Fibroblast of lung (primary cell): ENCODE results near the gene RIPK1. TPM values are rescaled to one million over a fixed set of nuclear protein-coding genes. Genes with fewer than 3 reads are reported as not detected.

Experiments
- DNase-seq, 2 donors: peaks; one replicate each; pipeline versions ENCODE4 v3.0.0 to v3.0.0-alpha.2; 2010; ENCODE audit warnings: low read depth in 2 of 2
- H2AFZ ChIP-seq: 2 replicates; pipeline ENCODE4 v1.5.1; 2012; ENCODE audit warnings: low read length, control low read depth, inconsistent platforms
- H3K27ac ChIP-seq: 2 replicates; pipeline ENCODE4 v1.5.1; 2011; ENCODE audit warnings: low read length, control low read depth; ENCODE audit not compliant: insufficient read depth
- H3K27me3 ChIP-seq: 2 replicates; pipeline ENCODE4 v1.5.1; 2011; ENCODE audit warnings: mild to moderate bottlenecking, low read length; ENCODE audit not compliant: control insufficient read depth, insufficient read depth
- H3K36me3 ChIP-seq: 2 replicates; pipeline ENCODE4 v1.5.1; 2011; ENCODE audit warnings: low read length; ENCODE audit not compliant: control insufficient read depth, insufficient read depth
- H3K4me1 ChIP-seq: 2 replicates; pipeline ENCODE4 v1.5.1; 2011; ENCODE audit warnings: low read length; ENCODE audit not compliant: control insufficient read depth, insufficient read depth; ENCODE audit errors: extremely low read depth
- H3K4me2 ChIP-seq: 2 replicates; pipeline ENCODE4 v1.5.1; 2011; ENCODE audit warnings: low read length, control low read depth; ENCODE audit not compliant: insufficient read depth; ENCODE audit errors: extremely low read depth
- H3K4me3 ChIP-seq, 4 experiments: fragments of 200-600 bp in 1 of 4; sonication (generic) in 1 of 4; replicated peaks in 1 of 4; 2 replicates each; pipeline ENCODE4 v1.5.1; 2011 to 2016; ENCODE audit warnings: low read length in 4 of 4, low read depth in 3 of 4, mild to moderate bottlenecking in 3 of 4, control low read depth in 2 of 4, inconsistent platforms in 1 of 4, mixed read lengths in 1 of 4; ENCODE audit not compliant: insufficient read depth in 1 of 4; ENCODE audit errors: control extremely low read depth in 1 of 4
- H3K79me2 ChIP-seq: 2 replicates; pipeline ENCODE4 v1.5.1; 2012; ENCODE audit warnings: mild to moderate bottlenecking, low read length, inconsistent platforms; ENCODE audit not compliant: control insufficient read depth, insufficient read depth
- H3K9ac ChIP-seq: 2 replicates; pipeline ENCODE4 v1.5.1; 2011; ENCODE audit warnings: mild to moderate bottlenecking, low read length, control low read depth; ENCODE audit not compliant: insufficient read depth
- H3K9me3 ChIP-seq: 2 replicates; pipeline ENCODE4 v1.5.1; 2012; ENCODE audit warnings: low read depth, low read length; ENCODE audit not compliant: control insufficient read depth, insufficient read depth
- H4K20me1 ChIP-seq: 2 replicates; pipeline ENCODE4 v1.5.1; 2011; ENCODE audit warnings: low read length; ENCODE audit not compliant: control insufficient read depth, insufficient read depth; ENCODE audit errors: extremely low read depth
- CTCF ChIP-seq, 2 donors: IDR thresholded peaks in 1 of 2; conservative IDR thresholded peaks in 1 of 2; 1 replicate in 1 of 2; 2 replicates in 1 of 2; pipeline ENCODE4 v1.5.1; 2011 to 2012; ENCODE audit warnings: low read length in 2 of 2, control low read depth in 1 of 2, inconsistent platforms in 1 of 2, low read depth in 1 of 2, mild to moderate bottlenecking in 1 of 2
- EZH2 ChIP-seq: IDR thresholded peaks from 2 replicates; pipeline ENCODE4 v1.5.1; 2012; ENCODE audit warnings: low read length, control low read depth, mild to moderate bottlenecking; ENCODE audit errors: missing control alignments
- polyA plus RNA-seq, 2 donors: library from polyadenylated mRNA; depleted of rRNA in 1 of 2; stranded (reverse) in 1 of 2; unstranded in 1 of 2; fragments of >200 nt; gene quantifications; 2 replicates each; pipeline ENCODE4 v1.2.1, GENCODE V29; 2011 to 2012; ENCODE audit warnings: missing spikeins in 1 of 2
- total RNA-seq: library from RNA; depleted of rRNA; stranded (reverse); fragments of >200 nt; gene quantifications from 2 replicates; pipeline ENCODE4 v1.2.1, GENCODE V29; 2014

Gene RIPK1
- total and polyA plus RNA-seq, 2 donors (not counting 1 experiment from before 2014, with no cell fraction given) = 22.1 to 29.3 TPM

- DNase-seq = no peak
- no peaks in the 10 kb centered on the region for H4K20me1 ChIP-seq
- no peaks in the 10 kb centered on the region for H3K36me3 ChIP-seq
- peaks cover 14% of the 10 kb centered on the region for H3K4me1 ChIP-seq
- no peak overlapping the region for H2AFZ ChIP-seq
- no peak overlapping the region for H3K4me2 ChIP-seq
- H3K4me3 ChIP-seq = no peak overlapping the region
- H3K79me2 ChIP-seq = no peaks in the 10 kb centered on the region
- H3K27me3 ChIP-seq = no peaks in the 10 kb centered on the region
- H3K9ac ChIP-seq = no peak overlapping the region
- TF ChIP-seq EZH2 = no peak
- no peak for TF ChIP-seq CTCF (conservative IDR thresholded peaks at IDR 0.05 in 1 of 2, IDR thresholded peaks at IDR 0.05 in 1 of 2; ENCODE audit: low read depth in 1 of 2, low read length in 2 of 2)
- H3K9me3 ChIP-seq = no peaks in the 10 kb centered on the region
- no peak overlapping the region for H3K27ac ChIP-seq
Measured at GRCh38 chr6:3143158-3143557, 74.9 kb downstream of the RIPK1 start.

- Histone ChIP-seq H3K27ac (no peak overlapping the region), H3K9ac (no peak overlapping the region), H3K4me1 (peaks cover 2% of the 10 kb centered on the region), H3K79me2 (no peaks in the 10 kb centered on the region), H3K4me2 (no peak overlapping the region), H3K9me3 (no peaks in the 10 kb centered on the region), H3K4me3 (no peak overlapping the region), H3K27me3 (no peaks in the 10 kb centered on the region), H2AFZ (no peak overlapping the region), H3K36me3 (no peaks in the 10 kb centered on the region), H4K20me1 (no peaks in the 10 kb centered on the region)
- TF ChIP-seq EZH2 = no peak
- TF ChIP-seq CTCF (conservative IDR thresholded peaks at IDR 0.05 in 1 of 2, IDR thresholded peaks at IDR 0.05 in 1 of 2; ENCODE audit: low read depth in 1 of 2, low read length in 2 of 2) = no peak
- DNase-seq = no peak
Measured at GRCh38 chr6:3144571-3144970, 76.3 kb downstream of the RIPK1 start.

GRCh38 chr6:3147914-3148757, 79.8 kb downstream of the RIPK1 start:
- H4K20me1 ChIP-seq = no peaks in the 10 kb centered on the region
- H2AFZ ChIP-seq = no peak overlapping the region
- H3K27me3 ChIP-seq = no peaks in the 10 kb centered on the region
- H3K4me3 ChIP-seq = no peak overlapping the region
- H3K27ac ChIP-seq = no peak overlapping the region
- H3K4me1 ChIP-seq = no peaks in the 10 kb centered on the region
- no peaks in the 10 kb centered on the region for H3K9me3 ChIP-seq
- no peaks in the 10 kb centered on the region for H3K36me3 ChIP-seq
- DNase-seq = no peak
- H3K9ac ChIP-seq = no peak overlapping the region
- no peak for TF ChIP-seq CTCF (conservative IDR thresholded peaks at IDR 0.05 in 1 of 2, IDR thresholded peaks at IDR 0.05 in 1 of 2; ENCODE audit: low read depth in 1 of 2, low read length in 2 of 2)
- no peak for TF ChIP-seq EZH2
- no peaks in the 10 kb centered on the region for H3K79me2 ChIP-seq
- H3K4me2 ChIP-seq = no peak overlapping the region
